HG03442 (cell line): ENCODE data around the gene RGS2.

Source experiments
- ATAC-seq: cut with Tn5 transposase; IDR thresholded peaks from one replicate; pipeline ENCODE4 v1.9.1; 2021; ENCODE audit warnings: mild to moderate bottlenecking, moderate library complexity; ENCODE audit not compliant: unreplicated experiment

RGS2 gene

DNA sequence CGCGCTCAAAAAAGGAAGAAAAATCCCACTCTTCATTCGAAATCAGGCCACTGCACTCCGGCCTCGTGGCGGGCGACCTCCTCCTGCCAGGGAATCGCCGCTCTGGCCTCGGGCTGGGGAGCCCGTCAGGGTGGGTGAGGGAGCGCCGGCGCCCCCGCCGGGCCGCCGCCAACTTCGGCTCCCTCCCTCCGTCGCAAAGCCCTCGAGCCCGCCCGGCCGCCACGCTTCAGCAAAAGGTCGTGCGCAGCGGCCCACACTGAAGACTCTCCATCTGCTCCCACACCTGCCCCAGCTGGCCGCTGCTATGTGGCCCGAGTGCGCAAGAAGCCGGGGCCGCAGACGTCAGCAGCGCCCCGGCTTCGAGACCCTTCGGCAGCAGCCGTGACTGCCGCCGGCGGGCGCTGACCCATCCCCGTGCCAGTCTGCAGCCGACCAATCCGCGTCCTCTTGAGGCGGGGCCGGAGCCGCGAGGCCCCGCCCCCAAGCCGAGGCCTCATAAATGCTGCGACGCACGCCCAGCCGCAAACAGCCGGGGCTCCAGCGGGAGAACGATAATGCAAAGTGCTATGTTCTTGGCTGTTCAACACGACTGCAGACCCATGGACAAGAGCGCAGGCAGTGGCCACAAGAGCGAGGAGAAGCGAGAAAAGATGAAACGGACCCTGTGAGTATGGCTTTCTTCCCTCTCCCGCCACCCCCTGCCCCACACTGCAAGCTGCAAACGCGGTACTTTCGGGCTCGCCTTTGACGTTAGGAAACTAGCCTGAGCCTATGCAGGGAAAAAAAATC is at the start of gene RGS2:
RGS2 (plus strand) TSS at position 522 of the 789 bp plus-strand sequence; CDS start at position 555, 33 bp downstream.
- ATAC-seq, result peak; percentile 86

DNA sequence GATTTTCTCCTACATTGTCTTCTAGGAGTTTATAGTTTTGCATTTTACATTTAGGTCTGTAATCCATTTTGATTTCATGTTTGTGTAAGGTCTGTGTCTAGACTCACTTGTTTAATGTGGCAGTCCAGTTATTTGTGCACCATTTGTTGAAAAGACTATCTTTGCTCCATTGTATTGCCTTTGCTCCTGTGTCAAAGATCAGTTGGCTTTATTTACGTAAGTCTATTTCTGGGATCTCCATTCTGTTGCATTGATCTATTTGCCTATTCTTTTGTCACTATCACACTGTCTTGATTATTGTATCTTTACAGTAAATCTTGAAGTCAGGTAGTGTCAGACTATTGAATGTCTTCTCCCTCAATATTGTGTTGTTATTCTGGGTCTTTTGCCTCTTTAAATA is 49.7 kb upstream of the RGS2 start:
- no peak for ATAC-seq

DNA sequence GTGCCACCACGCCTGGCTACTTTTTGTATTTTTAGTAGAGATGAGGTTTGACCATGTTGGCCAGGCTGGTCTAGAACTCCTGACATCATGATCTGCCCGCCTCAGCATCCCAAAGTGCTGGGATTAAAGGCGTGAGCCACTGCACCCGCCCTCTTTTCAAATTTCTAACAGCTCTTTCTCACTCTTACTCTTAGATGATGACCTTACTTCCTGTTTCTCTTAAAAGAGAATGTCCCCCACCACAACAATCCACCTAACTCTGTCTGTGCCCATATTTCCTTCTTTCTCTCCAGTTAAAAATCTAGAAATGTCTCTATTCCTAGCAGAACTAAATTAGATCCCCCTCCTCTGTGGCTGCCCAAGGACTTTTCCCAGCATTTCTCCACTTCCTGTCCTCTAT is 46.6 kb upstream of the RGS2 start:
- no peak for ATAC-seq

DNA sequence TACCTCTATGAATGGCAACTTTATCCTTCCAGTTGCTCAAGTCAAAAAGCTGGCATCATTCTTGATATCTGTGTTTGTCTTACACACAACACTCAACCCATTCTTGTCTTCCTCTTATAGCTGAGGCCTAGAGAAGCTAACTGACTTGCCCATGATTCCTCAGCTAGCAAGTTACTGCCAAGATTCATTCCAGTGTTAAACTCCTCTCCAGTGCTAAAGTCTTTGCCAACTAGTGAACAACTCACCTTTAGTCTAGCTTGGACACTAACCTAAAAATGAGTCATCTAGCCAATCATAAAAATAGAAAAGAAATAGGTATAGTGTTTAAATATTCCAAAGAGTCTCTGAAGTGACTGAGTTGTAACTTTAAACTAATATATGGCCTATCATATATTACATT is 45.6 kb upstream of the RGS2 start:
- ATAC-seq, result no peak

DNA sequence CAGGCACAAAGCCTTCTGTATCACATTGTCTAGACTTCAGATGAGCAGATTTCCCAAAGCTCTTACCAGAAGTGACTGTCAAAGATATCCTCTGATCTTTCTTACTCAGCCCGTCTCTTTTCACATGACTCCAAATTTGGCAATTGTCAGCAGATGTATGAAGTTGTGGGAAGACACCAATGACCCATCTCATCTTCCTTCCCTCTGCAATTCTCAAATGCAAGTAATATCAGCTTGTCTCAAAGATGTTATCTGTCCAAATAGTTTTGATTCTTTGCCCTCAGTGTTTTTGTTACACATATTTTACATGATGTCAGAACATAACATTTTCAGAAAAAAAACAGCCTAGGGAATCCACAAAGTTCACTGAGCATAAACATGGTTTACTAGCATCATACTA is 45.1 kb upstream of the RGS2 start:
- ATAC-seq, result no peak

DNA sequence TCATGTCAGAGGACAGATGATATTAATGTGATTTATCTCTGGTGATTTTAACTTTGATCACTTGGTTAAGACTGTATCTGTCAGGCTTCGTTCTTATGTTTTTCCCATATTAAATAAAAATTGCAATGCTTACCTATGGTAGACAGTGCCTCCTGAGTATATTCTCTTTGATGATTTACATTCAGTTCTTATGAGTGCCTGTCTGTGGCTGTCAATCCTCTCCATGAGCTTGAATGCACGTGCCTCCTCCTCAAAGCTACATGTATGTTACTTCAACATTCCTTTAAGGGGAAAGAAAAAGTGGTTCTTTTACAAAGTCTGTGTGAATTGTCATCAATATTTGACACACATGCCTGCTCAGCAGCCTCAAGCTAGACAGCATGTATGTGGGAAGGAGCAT is 44.2 kb upstream of the RGS2 start:
- ATAC-seq, result no peak

- ATAC-seq, result no peak
Measured at GRCh38 chr1:192766009-192766625, 42.7 kb upstream of the RGS2 start.

DNA sequence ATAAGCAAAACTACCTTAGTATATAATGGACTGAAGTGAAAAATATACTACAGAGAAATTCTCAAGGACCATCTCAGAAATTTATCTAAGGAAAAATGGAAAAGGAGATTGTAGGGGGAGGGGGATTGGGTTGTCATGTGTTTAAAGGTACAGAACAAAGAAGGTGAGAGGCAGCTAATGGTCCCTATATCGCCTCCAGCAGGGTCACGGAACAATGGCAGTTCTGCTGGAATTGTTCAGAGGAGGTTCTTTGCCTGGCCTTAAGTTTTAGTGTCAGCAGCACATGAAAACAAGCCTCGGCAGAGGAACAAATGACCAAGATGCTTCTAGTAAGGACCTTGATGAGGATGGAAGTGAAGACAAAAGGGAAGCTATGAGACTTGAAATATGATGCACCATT is 42.0 kb upstream of the RGS2 start:
- ATAC-seq, result no peak

GRCh38 chr1:192767798-192768197 is 41.0 kb upstream of the RGS2 start:
- no peak for ATAC-seq

GRCh38 chr1:192768463-192768862 is 40.4 kb upstream of the RGS2 start:
- ATAC-seq, result no peak

DNA sequence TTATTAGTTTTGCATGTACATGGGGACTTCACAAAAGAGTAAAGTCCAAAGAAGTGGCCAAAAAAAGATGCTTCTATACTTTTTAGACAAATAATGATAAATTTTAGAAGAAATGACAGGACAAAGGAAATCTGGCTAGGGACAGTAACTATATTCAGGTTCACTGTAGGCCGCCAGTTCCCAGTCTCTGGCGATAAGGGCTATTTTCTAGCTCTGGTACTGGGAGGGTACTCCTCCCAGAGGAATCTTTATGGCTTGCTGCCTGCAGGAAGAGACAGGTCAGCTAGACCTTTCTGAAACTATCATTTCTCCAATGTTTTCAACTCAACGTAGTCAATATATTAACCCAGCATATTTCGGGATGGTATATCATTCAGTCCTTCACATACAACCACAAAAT is 37.5 kb upstream of the RGS2 start:
- ATAC-seq, result no peak

GRCh38 chr1:192775631-192776030 is 33.2 kb upstream of the RGS2 start:
- no peak for ATAC-seq

DNA sequence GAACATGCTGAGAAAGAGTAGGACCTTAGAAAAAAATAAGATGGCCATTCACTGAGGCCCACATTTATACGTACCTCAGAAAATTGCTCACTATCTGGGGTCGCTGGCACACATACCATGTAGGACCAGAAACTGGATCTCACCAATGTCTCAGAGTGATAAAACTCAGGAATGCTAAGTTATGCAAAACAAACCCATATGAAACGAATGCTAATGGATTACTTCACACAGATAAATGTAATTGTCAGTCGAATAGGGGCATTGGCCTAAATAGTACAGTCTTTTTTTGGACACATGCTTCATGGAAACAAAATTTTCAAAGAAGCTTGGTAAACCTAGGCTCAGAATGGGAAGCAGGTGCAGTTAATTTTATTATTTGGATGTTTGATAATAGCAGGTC is 32.6 kb upstream of the RGS2 start:
- no peak for ATAC-seq

DNA sequence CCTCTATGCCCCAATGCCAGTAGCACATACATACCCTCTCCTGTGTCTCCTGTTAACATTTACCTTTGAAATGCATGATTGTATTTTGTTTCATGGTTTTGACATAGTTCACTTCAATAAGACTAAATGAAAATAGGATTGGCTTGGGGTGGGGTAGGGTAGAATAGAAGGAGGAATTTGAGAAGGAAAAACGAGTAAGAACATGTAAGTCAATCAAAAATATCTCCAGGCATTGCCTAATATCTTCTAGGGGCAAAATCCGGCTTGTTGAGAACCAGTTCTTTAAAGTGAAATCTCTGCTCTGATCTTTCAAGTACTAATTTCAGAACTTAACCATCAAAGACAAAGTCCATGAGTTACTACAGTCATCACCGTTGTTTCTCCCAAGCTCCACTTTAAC is 31.8 kb upstream of the RGS2 start:
- no peak for ATAC-seq

- no peak for ATAC-seq
Measured at GRCh38 chr1:192783791-192784190, 25.0 kb upstream of the RGS2 start.

DNA sequence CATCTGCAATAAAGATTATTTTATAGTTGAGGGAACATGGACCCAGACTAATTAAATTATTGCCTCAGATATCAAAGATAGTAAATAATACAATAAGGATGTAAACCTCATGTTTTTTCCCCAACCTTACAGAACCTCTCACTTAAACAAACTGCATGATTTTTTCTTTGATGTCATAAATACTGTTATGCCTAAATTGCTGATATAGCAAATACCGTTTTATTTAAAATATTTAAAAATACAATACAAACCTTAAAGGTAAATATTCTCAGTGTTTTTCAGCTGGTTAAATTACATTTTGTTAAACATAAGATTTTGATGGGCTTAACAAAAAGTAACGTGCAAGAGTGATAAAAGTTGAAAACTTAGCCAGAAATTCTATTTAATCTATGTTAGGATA is 24.4 kb upstream of the RGS2 start:
- ATAC-seq, result no peak

DNA sequence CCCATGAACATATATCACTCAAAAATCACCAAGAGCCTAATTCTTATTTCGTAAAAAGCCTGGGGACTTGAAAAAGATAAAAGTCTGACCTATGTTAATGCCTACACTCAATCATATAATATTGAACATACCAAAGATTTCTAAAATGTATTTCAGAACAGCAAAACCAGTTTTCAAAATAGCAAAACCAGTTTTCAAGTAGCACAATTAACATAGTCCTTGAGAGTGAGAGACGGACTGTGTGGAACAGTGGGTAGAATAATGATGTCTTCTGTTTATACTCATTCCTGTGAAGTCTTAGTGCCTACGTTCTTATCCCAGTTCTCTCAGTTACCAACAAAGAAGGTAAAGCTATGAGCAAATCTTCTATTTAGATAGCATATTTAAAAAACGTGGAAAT is 22.3 kb upstream of the RGS2 start:
- ATAC-seq, result no peak

DNA sequence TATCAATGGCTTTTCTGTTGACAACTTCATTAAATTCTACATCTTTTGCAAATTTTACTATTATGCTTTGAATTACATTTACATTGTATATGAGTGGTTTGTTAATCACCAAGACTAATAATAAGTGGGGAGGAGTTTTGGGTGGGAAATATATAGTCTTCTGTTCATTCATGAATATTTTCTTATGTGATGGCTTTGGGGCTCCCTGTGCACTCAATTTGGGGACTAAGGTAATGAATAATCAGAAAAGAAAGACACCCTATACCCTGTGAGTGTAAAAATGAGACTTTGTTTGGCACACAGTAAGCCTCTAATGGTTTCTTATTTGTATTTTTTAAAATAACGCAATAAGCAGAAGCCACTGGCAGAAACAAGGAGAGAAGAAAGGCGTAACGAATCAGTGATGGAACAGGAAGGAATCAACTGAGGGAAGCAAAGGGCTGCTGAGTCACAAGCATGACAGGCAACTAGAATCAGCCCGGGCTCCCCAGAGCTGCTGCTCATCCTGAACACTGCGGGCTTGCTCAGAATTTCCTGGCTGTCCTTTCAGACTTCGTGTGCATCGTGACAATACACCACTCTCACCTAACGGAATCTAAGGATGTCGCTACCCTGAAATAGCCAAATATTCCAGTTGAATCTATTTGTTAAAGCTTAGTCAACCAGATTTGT is 20.8 kb upstream of the RGS2 start:
- no peak for ATAC-seq

GRCh38 chr1:192789871-192790270 is 19.0 kb upstream of the RGS2 start:
- ATAC-seq, result no peak

DNA sequence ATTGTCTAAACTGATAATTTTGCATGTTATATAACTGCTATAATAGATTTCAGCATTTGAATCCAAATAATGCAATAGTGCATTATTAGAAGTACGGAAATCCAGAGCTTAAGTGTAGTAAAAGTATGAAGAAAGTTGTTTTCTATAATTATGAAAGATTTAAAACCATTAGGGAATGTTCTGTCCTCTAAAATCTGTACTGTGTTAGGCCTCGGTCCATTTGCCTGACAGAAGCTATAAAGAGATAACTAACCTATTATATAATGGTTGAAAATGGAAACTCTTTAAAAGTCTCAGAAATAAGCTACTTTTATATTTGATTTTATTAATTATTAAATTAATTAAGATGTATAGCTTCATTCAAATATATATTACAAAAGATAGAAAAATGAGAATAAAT is 16.2 kb upstream of the RGS2 start:
- ATAC-seq, result no peak

DNA sequence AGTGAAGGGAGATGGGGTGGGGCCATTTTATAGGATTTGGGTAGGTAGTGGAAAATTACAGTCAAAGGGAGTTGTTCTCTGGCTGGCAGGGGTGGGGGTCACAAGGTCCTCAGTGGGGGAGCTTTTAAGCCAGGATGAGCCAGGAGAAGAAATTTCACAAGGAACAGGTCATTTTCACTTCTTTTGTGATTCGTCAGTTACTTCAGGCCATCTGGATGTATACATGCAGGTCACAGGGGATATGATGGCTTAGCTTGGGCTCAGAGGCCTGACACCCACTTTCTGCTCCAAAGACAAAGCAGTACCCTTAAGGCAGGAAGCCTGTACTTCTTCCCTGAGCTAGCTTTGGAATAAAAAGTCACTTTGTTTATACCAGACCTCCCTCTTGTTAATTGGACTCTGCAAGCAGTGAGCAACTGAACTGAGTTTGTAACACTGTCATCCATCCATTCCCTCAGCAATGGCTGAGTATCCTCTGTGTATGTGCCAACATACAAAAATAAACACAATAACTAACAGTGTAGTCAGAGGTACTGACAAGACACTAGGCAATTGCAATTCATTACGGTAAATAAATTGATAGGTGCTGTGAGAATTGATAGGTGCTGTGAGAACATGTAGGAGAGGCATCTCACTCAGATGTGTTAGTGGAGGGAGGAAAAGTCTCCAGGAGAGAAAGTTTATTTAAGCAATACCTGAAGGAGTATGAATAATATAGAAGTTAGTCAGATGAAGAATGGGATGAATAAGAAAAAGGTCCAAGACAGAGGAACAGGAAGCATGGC is 14.7 kb upstream of the RGS2 start:
- ATAC-seq, result no peak

DNA sequence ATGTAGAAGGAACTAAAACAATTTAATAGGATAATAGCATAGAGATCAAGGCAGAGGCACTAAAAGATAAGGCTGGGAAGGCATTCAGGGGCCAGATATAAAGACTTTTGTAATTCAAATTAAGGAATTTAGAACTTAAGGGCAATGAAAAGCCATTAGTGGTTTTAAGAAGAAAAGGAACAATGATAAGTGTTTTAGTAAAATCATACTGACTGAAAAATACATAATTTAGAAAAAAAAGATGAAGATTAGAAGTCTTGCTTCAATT is 14.1 kb upstream of the RGS2 start:
- no peak for ATAC-seq
